PC-3 (cell line): ENCODE data around the gene PRKAG3. TPM values are rescaled to one million over a fixed set of nuclear protein-coding genes. Genes with fewer than 3 reads are reported as not detected.
"Not testable (repeated sequence)": the region's sequence is repeated elsewhere in the genome, so short reads cannot be mapped to it uniquely, and the experiment has no call there.

Experiments
- ATAC-seq: fragments of 200-7000 bp; cut with Tn5 transposase; 2 replicates; pipeline ENCODE4 v1.9.1; 2020; ENCODE audit warnings: mild to moderate bottlenecking, moderate library complexity
- BruUV-seq: library from RNA; stranded (reverse); fragments of 400-500 nt; replicated peaks from 2 replicates; lab custom pipeline; 2021; lab: Mats Ljungman, UMichigan
- CTCF ChIA-PET: fragments of 300-600 bp; sonication (Branson Sonifier 250); formaldehyde crosslinking; loops from one replicate; lab custom pipeline; 2022; ENCODE audit warnings: antibody characterized with exemption; lab: Charles Lee
- POLR2A ChIA-PET: fragments of 300-600 bp; sonication (Branson Sonifier 250); formaldehyde crosslinking; loops from one replicate; lab custom pipeline; 2022; ENCODE audit warnings: antibody characterized with exemption; ENCODE audit not compliant: unreplicated experiment; lab: Charles Lee
- DNase-seq: peaks from one replicate; pipeline ENCODE4 v3.0.0-alpha.2; 2015
- H2AFZ ChIP-seq: fragments of 300-600 bp; sonication (generic); 2 replicates; pipeline ENCODE4 v1.6.0; 2016; ENCODE audit warnings: antibody characterized with exemption, low read length
- H3F3A ChIP-seq: fragments of 300-600 bp; sonication (generic); one replicate; pipeline ENCODE4 v1.6.0; 2017; ENCODE audit warnings: antibody characterized with exemption, low read length, control low read depth, mild to moderate bottlenecking; ENCODE audit not compliant: unreplicated experiment
- H3K27ac ChIP-seq: fragments of 300-600 bp; sonication (generic); 2 replicates; pipeline ENCODE4 v1.5.1; 2016; ENCODE audit warnings: mild to moderate bottlenecking, low read length
- H3K27me3 ChIP-seq: fragments of 300-600 bp; sonication (generic); 2 replicates; pipeline ENCODE4 v1.6.1; 2016; ENCODE audit warnings: low read length, mixed read lengths
- H3K36me3 ChIP-seq: fragments of 300-600 bp; sonication (generic); 2 replicates; pipeline ENCODE4 v1.6.1; 2016; ENCODE audit warnings: low read depth, mixed run types, low read length, mixed read lengths
- H3K4me1 ChIP-seq: fragments of 300-600 bp; sonication (generic); 2 replicates; pipeline ENCODE4 v1.5.1; 2016; ENCODE audit warnings: low read length; ENCODE audit not compliant: insufficient read depth
- H3K4me2 ChIP-seq: fragments of 300-600 bp; sonication (generic); 2 replicates; pipeline ENCODE4 v1.6.0; 2016; ENCODE audit warnings: low read length
- H3K4me3 ChIP-seq: fragments of 300-600 bp; sonication (generic); 2 replicates; pipeline ENCODE4 v1.5.1; 2016; ENCODE audit warnings: mild to moderate bottlenecking, low read length, mixed read lengths
- H3K79me2 ChIP-seq: fragments of 300-600 bp; sonication (generic); 2 replicates; pipeline ENCODE4 v1.6.1; 2017; ENCODE audit warnings: low read length, mixed read lengths
- H3K9ac ChIP-seq: fragments of 300-600 bp; sonication (generic); 2 replicates; pipeline ENCODE4 v1.6.0; 2016; ENCODE audit warnings: mild to moderate bottlenecking, low read length
- H3K9me2 ChIP-seq: fragments of 300-600 bp; sonication (generic); replicated peaks from 2 replicates; pipeline ENCODE4 v1.6.1; 2016; ENCODE audit warnings: mixed run types, low read length, mixed read lengths
- H3K9me3 ChIP-seq: fragments of 300-600 bp; sonication (generic); 2 replicates; pipeline ENCODE4 v1.6.1; 2016; ENCODE audit warnings: low read length, mixed read lengths
- H4K20me1 ChIP-seq: fragments of 300-600 bp; sonication (generic); 2 replicates; pipeline ENCODE4 v1.6.1; 2016; ENCODE audit warnings: low read length, mixed read lengths
- EZH2 ChIP-seq: fragments of 300-600 bp; sonication (generic); IDR thresholded peaks from one replicate; pipeline ENCODE4 v1.6.1; 2017; ENCODE audit warnings: antibody characterized with exemption, mild to moderate bottlenecking, low read length; ENCODE audit not compliant: unreplicated experiment
- EZH2phosphoT487 ChIP-seq: fragments of 300-600 bp; sonication (generic); IDR thresholded peaks from 2 replicates; pipeline ENCODE4 v1.6.1; 2018; ENCODE audit warnings: mild to moderate bottlenecking, antibody characterized with exemption, low read length, borderline replicate concordance
- intact Hi-C: fragments of 100-400 bp; cut with micrococcal nuclease; formaldehyde crosslinking; loops from 2 replicates; pipeline ENCODE4 v1.9.0; 2023
- total RNA-seq: library from RNA; depleted of rRNA; stranded (reverse); fragments of >200 nt; gene quantifications from 2 replicates; pipeline ENCODE4 v1.2.3, GENCODE V29; 2014
- TF ChIP-seq, protein P1 (sequence below): fragments of 300-600 bp; sonication (generic); conservative IDR thresholded peaks from 2 replicates; pipeline ENCODE4 v1.5.1; 2017; ENCODE audit warnings: antibody characterized with exemption, low read depth, mild to moderate bottlenecking, low read length

Gene PRKAG3
- total RNA-seq, 1 experiment from 2014 or later: not detected

DNA sequence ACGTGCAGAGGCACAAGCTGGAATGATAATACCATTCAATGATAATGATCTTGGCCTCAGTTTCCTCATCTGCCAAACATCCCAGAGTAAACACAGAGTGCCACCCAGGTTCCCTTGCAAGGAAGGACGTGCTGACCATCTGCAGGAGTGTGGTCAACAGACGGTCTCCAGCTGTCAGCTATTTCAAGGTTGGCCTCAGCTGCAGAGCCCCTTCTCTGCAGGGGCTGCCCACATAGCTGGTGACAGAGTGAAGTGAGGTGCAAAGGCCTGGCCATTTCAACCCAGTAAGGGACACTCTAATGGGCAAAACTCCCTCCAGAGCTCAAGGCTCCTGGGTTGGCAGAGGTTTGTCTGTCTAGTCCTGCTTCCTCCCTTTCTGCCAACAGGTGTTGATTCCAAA lies 19.7 kb upstream of the PRKAG3 start:
- H3K9me2 ChIP-seq: no peaks in the 10 kb centered on the region
- BruUV-seq: no TSS peak
- no peak for TF ChIP-seq EZH2phosphoT487
- no peak for TF ChIP-seq EZH2
- TF ChIP-seq, protein P1, sequence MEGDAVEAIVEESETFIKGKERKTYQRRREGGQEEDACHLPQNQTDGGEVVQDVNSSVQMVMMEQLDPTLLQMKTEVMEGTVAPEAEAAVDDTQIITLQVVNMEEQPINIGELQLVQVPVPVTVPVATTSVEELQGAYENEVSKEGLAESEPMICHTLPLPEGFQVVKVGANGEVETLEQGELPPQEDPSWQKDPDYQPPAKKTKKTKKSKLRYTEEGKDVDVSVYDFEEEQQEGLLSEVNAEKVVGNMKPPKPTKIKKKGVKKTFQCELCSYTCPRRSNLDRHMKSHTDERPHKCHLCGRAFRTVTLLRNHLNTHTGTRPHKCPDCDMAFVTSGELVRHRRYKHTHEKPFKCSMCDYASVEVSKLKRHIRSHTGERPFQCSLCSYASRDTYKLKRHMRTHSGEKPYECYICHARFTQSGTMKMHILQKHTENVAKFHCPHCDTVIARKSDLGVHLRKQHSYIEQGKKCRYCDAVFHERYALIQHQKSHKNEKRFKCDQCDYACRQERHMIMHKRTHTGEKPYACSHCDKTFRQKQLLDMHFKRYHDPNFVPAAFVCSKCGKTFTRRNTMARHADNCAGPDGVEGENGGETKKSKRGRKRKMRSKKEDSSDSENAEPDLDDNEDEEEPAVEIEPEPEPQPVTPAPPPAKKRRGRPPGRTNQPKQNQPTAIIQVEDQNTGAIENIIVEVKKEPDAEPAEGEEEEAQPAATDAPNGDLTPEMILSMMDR: no peak
- intact Hi-C loops: no loop called here
- peaks cover 10% of the 10 kb centered on the region for H3K4me1 ChIP-seq
- ATAC-seq (no peak), DNase-seq (no peak)
- no peaks in the 10 kb centered on the region for H3K27me3 ChIP-seq
- no peak overlapping the region for H3K4me2 ChIP-seq
- no peak overlapping the region for H3K27ac ChIP-seq
- H2AFZ ChIP-seq: no peak overlapping the region
- H3F3A ChIP-seq: no peaks in the 10 kb centered on the region
- no peaks in the 10 kb centered on the region for H3K36me3 ChIP-seq
- H3K79me2 ChIP-seq: no peaks in the 10 kb centered on the region
- H3K4me3 ChIP-seq: no peak overlapping the region
- H4K20me1 ChIP-seq: no peaks in the 10 kb centered on the region
- CTCF ChIA-PET: no interaction called here
- H3K9ac ChIP-seq: no peak overlapping the region
- no peaks in the 10 kb centered on the region for H3K9me3 ChIP-seq
- POLR2A ChIA-PET: no interaction called here

DNA sequence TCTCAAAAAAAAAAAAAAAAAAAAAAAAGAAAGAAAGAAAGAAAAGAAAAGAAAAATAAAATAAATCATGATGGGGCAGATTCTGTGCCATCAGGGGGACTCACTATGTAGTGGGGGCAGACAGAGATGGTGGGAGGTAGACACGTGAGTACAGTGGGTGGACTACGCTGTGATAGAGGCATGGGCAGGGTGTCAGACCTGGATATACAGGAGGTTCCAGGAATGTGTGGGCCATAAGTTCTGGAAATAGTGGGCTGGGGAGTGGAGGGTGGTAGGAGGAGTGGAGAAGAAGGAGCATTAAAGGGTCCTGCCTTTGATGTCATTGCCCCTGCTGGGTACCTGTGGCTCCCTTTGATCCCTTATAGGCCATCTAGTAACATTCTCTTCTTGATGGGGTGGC lies 19.2 kb upstream of the PRKAG3 start:
- ChIA-PET POLR2A (no interaction called here), CTCF (no interaction called here)
- Histone ChIP-seq H2AFZ (no peak overlapping the region), H3K9me2 (no peaks in the 10 kb centered on the region), H3K36me3 (no peaks in the 10 kb centered on the region), H3K4me1 (peaks cover 10% of the 10 kb centered on the region), H3F3A (no peaks in the 10 kb centered on the region), H3K79me2 (no peaks in the 10 kb centered on the region), H3K4me2 (no peak overlapping the region), H3K4me3 (no peak overlapping the region), H3K9ac (no peak overlapping the region), H3K27me3 (no peaks in the 10 kb centered on the region), H4K20me1 (no peaks in the 10 kb centered on the region), H3K9me3 (no peaks in the 10 kb centered on the region), H3K27ac (no peak overlapping the region)
- ATAC-seq (no peak), DNase-seq (no peak)
- no peak for TF ChIP-seq EZH2
- TF ChIP-seq EZH2phosphoT487: no peak
- TF ChIP-seq, protein P1: no peak
- BruUV-seq: no TSS peak
- intact Hi-C loops: no loop called here

- Histone ChIP-seq H3K9me3 (no peaks in the 10 kb centered on the region), H3K27ac (no peak overlapping the region), H3F3A (no peaks in the 10 kb centered on the region), H4K20me1 (no peaks in the 10 kb centered on the region), H3K4me1 (peaks cover 10% of the 10 kb centered on the region), H3K27me3 (no peaks in the 10 kb centered on the region), H3K79me2 (no peaks in the 10 kb centered on the region), H3K36me3 (no peaks in the 10 kb centered on the region), H3K4me3 (no peak overlapping the region), H2AFZ (no peak overlapping the region), H3K9ac (no peak overlapping the region), H3K9me2 (no peaks in the 10 kb centered on the region), H3K4me2 (peak overlapping the region; percentile 26; the same call in 1 of the 2 replicates)
- 0 out of 2 replicates have a peak, but pooled peaks have one; percentile 16 for ATAC-seq
- intact Hi-C loops: loop anchor here (10.0 kb wide), 1 partner anchor 65 kb away; the partner anchor contains the start of gene CYP27A1
- CTCF ChIA-PET: interaction anchor here (0.6 to 0.7 kb wide), 2 partner anchors 59 to 119 kb away, joined by 3 read pairs; no protein-coding TSS in a partner anchor
- POLR2A ChIA-PET: interaction anchor here (0.6 kb wide), 1 partner anchor 177 kb away, joined by 3 read pairs; no protein-coding TSS in a partner anchor
- DNase-seq: peak; percentile 62
- TF ChIP-seq, protein P1: no peak
- TF ChIP-seq EZH2phosphoT487 (no peak), EZH2 (no peak)
- no TSS peak for BruUV-seq
Observed at GRCh38 chr2:218849721-218850120, 18.1 kb upstream of the PRKAG3 start.

DNA sequence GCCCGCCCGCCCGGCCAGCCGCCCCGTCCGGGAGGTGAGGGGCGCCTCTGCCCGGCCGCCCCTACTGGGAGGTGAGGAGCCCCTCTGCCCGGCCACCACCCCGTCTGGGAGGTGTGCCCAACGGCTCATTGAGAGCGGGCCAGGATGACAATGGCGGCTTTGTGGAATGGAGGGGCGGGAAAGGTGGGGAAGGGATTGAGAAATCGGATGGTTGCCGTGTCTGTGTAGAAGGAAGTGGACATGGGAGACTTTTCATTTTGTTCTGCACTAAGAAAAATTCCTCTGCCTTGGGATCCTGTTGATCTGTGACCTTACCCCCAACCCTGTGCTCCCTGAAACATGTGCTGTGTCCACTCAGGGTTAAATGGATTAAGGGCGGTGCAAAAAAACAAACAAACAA lies 15.4 kb upstream of the PRKAG3 start:
- H3K27me3 ChIP-seq, H2AFZ ChIP-seq, H3K4me3 ChIP-seq, H3K9me2 ChIP-seq, DNase-seq, POLR2A ChIA-PET, H3K79me2 ChIP-seq, H3K27ac ChIP-seq, ATAC-seq, H3K4me1 ChIP-seq, H3K4me2 ChIP-seq, H3K9me3 ChIP-seq, BruUV-seq, H3K9ac ChIP-seq, H3K36me3 ChIP-seq, H4K20me1 ChIP-seq, H3F3A ChIP-seq: not testable (repeated sequence)
- intact Hi-C loops: loop anchor here (1.0 to 10.0 kb wide), 5 partner anchors 62 to 188 kb away; partner anchors contain the start of genes BCS1L, CYP27A1 and ZNF142
- CTCF ChIA-PET: interaction anchor here (0.6 to 2.2 kb wide), 7 partner anchors 65 to 188 kb away, joined by 3 to 22 read pairs (median 8); partner anchors contain the start of genes BCS1L, CYP27A1 and ZNF142
